ENCODE measurements around the gene VILL.

- TF ChIP-seq ZNF274 (IDR thresholded peaks at IDR 0.05; ENCODE audit: low read depth, low read length) (no peak), YY1 (IDR thresholded peaks at IDR 0.05; ENCODE audit: insufficient read depth, insufficient read length) (no peak)
Observed at GRCh38 chr3:38047896-38048295, 57.3 kb downstream of the VILL start.
